ENCODE data around the gene BCR.

Gene BCR

DNA sequence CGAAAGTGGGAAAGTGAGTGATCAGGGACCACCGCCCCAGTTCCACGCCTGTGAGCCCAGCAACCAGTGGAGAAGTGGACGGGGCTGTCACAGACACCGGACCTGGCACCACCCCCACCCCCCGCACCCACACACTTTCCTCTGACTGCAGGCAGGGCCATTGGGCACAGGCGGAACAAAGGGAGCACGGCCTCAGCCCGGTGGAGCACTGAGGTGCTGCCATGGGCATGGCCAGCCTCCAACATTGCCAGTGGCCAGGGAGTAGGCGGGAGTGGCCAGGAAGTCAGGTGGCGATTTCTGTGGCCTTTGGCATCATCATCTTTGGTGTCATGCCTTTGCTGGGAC is 78.5 kb downstream of the BCR start:
- no peak for DNase-seq

GRCh38 chr22:23259916-23260644 is 79.8 kb downstream of the BCR start:
- DNase-seq: no peak

DNA sequence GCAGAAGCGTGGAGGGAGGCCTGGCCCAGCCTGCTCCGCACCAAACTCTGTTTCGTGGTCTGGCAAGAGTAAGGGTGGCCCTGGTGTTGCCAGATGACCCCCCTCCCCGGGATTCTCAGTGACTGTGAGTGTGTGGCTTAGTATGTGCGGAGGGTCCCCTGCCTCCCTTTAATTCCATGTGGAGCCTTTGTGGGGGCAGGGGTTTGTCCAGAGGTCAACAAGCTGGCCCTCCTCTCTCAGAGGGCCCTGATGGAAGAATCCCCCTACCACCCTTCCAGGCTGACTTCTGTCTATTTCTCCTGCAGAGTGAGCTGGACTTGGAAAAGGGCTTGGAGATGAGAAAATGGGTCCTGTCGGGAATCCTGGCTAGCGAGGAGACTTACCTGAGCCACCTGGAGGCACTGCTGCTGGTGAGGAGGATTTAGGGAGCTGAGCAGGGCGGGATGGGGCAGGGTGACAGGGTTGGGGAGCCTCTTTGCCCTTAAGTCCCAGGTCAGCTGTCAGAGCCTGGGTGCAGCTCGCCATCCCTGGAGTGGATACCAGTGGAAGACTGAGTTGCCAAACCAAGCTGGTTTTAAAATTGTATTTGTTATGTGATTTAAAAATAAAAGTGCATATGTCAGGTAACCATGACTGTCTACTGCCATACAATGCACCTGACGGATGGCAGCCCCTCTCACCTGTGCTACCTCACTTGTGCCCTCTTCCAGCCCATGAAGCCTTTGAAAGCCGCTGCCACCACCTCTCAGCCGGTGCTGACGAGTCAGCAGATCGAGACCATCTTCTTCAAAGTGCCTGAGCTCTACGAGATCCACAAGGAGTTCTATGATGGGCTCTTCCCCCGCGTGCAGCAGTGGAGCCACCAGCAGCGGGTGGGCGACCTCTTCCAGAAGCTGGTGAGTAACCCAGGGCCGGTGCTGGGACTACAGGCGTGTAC is 80.6 kb downstream of the BCR start:
- DNase-seq: no peak

GRCh38 chr22:23261900-23262450 is 81.7 kb downstream of the BCR start:
- DNase-seq: no peak

DNA sequence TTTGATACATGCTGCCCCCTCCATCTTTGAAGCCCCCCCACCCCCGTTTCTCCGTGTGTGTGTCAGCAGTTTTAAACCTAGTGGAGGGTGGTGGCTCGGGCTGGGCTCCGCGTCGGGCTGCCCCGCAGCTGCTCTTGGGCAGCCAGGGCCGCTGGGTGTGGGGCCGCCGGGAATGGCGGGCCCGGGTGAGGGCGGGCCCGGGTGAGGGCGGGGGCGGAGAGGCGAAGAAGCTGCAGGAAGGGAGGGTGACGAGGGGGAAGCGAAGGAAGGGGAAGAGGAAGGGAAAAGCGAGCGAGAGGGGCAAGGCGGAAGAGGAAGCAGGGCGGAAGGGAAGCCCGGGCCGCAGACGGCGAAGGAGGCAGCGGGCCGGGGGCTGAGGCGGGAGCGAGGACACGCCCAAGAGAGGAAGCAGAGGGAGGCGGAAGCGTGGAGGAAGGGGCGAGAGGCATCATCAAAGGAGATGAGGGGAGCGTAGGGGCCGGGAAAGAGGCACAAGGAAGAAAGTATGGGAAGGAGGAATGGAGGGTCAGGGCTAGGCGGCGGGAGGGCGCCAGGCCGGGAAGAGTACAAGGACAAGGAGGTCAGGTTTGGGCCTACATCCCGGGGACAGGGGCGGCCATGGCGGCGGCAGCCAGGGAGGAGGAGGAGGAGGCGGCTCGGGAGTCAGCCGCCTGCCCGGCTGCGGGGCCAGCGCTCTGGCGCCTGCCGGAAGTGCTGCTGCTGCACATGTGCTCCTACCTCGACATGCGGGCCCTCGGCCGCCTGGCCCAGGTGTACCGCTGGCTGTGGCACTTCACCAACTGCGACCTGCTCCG is 82.4 kb downstream of the BCR start:
- DNase-seq: no peak

DNA sequence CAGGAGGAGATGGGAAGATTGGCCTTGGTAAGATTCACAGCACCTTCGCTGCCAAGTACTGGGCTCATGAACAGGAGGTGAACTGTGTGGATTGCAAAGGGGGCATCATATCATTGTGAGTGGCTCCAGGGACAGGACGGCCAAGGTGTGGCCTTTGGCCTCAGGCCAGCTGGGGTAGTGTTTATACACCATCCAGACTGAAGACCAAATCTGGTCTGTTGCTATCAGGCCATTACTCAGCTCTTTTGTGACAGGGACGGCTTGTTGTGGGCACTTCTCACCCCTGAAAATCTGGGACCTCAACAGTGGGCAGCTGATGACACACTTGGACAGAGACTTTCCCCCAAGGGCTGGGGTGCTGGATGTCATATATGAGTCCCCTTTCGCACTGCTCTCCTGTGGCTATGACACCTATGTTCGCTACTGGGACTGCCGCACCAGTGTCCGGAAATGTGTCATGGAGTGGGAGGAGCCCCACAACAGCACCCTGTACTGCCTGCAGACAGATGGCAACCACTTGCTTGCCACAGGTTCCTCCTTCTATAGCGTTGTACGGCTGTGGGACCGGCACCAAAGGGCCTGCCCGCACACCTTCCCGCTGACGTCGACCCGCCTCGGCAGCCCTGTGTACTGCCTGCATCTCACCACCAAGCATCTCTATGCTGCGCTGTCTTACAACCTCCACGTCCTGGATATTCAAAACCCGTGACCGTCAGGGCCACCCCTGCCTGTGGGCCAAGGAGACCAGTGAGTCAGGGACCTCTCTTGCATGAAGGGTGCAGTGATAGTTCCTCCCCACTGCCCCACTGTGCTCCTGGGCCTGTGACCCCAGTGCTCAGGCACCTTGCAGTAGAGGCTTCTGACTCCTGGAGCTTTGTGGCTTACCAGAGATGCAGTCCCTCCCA is 83.6 kb downstream of the BCR start:
- DNase-seq: no peak

DNA sequence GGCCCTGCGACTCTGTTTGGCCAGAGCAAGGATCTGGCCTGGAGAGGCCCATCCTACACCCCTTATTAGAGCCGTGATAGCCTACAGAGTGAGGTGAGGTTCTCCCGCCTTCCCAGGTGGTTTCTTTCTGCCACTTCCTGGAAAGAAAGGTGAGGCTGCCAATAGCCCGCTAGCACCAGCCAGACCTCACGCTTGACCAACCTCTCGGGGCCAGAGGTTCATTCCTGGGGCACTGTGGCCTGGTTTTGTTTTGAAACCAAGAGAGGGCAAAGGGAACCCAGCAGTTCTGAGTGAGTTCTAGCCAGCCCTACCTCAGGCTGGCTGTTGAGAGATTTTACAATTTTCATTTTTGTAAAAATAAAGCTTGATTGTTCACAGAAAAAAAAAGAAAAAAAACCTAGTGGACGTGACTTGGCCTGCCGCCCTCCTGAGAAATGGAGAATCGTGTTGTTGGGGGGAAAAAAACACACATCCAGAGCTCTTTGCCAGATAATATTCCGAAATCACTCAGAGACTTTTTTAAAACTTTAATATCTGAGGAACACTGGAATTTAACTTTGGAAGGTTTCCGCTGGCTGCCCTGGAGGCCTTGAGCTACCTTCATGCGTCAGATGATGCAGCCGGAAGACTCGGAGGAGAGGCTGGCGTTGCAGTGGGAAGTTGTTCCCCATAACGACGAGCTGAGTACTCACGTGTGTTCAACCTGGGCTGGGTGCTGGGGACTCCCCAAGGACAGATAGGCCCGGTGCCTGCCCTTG is 84.5 kb downstream of the BCR start:
- DNase-seq: no peak

DNA sequence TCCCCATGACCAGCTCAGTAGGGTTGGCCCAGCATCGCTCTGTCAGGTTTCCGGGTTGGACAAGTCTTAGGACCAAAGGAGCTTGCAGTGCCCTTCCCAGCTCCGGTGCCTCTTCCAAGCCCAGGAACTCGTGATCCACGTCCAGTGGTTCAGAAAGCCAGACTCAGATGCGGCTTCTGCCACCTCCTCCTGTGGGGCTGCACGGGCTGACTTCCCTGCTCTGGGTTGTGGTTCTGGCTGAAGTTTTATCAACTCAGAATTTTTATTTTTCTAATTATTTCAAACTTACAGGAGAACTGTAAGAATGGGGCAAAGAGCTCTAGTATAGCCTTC is 85.0 kb downstream of the BCR start:
- DNase-seq: no peak

GRCh38 chr22:23266780-23267179 is 86.5 kb downstream of the BCR start:
- no peak for DNase-seq

GRCh38 chr22:23267226-23268043 is 87.1 kb downstream of the BCR start:
- no peak for DNase-seq

GRCh38 chr22:23268139-23268712 is 87.9 kb downstream of the BCR start:
- DNase-seq: peak in 5 of 51 donors; percentile 35 to 82 (median 38)

GRCh38 chr22:23268877-23269276 is 88.6 kb downstream of the BCR start:
- no peak for DNase-seq

DNA sequence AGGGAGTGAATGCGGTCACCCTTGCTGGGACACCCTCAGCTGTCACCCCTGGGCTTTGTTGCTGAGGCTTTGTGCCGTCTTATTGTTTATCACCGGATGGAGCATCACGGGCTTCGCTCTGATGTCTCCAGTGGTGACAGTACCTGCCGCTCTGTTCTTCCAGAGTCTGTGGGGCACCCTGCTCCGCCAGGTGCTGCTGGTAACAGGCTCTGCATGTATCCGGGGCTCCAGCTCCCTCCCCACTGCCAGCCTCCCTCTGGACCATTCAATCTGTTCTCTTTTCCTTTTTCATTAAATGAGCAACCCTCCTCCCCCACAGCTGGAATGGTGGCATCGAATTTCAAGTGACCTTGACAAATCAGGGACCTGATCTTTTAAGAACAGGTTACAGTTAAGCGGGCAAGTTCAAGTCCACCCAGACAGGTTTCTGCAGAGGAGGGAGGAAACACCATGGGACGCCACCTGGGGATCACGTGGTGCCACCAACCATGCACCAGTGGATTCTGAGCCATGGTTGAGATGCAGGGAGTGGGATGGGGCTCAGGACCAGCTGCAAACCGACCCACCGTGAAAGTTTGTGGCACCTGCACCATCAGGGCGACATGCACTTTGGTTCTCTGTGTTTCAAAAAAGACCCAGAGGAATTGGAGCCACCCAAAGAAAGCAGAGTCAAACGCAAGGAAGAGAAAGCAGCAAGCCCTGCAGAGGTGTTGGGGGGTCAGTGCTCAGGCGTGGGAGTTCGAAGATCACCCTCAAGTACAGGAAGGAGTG is 89.3 kb downstream of the BCR start:
- DNase-seq: no peak

DNA sequence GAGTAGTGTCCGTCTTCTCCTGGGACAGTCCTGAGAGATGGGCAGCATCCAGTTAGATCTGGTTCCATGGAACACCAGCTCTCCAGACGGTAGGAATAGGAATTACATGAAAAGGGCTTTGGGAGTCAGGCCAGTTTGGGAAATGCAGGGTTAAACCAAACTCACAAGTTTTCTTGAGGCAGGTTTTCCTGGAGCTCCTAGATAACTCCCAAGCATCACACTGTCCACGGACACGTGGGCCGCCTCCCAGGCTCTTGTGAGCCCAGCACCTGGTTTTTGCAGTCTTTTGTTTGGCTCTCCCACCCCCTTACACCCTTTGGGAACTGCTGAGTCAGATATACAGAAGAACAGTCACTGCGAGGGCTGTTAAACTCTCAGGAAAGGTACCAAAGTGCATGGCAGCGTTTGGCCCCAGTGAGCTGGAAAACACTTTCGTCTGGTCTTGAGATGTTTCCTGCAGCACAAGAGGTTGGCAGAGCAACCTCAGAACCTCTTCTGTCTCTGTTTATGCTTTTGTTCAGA is 90.0 kb downstream of the BCR start:
- peak in 16 of 51 donors; percentile 8 to 70 (median 31) for DNase-seq

DNA sequence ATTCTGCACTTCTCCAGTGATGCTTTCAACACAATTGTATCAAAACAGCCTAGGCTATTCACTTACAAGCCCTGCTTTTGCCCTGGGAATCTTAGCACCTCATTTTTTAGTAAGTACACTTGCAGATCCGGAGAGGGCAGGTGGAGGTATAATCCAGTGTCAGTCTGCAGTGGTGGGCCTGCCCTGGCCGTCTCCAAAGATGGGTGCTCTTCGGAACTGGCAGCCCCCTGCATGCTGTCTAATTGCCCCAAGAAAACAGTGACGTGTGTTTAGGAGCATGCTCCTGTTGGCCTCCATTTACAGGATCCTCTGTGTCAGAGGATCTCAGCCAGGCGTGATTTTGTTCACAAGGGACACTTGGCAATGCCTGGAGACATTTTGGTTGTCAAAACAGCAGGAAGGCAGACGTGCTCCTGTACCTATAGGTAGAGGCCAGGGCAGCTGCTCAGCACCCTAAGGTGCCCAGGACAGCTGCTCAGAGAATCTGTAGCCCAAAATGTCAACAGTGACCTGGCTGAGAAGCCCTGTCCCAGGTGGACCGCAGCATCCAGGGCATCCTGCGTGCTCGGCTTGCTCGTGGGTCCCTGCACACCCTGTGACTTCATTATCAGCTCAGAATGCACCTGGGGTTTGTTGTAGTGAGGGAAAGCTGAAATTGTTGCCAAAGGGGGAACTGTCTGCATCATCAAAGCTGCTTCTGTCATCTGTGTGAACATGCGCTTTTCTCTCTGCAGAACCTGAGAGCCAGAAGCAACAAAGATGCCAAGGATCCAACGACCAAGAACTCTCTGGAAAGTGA is 90.7 kb downstream of the BCR start:
- no peak for DNase-seq

DNA sequence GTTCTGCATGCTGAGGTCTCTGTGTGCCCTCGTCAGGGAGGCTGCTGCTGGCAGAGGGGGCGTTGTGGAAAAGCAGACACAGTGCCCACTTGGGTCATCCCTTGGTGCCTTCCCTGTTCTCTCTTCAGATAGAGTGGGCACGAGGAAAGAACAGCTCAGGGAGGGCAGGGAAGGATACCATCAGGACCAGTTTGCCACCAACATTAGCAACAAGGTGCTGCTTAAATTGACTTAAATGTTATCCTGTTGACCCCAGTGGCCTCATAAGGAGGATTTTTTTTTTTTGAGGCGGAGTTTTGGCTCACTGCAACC is 91.2 kb downstream of the BCR start:
- DNase-seq: no peak

GRCh38 chr22:23272371-23272770 is 92.1 kb downstream of the BCR start:
- DNase-seq: no peak

All from hypothalamus (tissue), 51 donors.